HG03575 (cell line): ENCODE results near the gene ASB8.
A peak's percentile ranks its signal among the peaks of the same experiment; 100 is the strongest.
"Not testable (repeated sequence)": the region's sequence is repeated elsewhere in the genome, so short reads cannot be mapped to it uniquely, and the experiment has no call there.

Source experiments
- ATAC-seq: cut with Tn5 transposase; IDR thresholded peaks from one replicate; pipeline ENCODE4 v1.9.1; 2021; ENCODE audit not compliant: unreplicated experiment, insufficient number of reproducible peaks, low FRiP score; ENCODE audit errors: extremely low read depth

Gene ASB8

DNA sequence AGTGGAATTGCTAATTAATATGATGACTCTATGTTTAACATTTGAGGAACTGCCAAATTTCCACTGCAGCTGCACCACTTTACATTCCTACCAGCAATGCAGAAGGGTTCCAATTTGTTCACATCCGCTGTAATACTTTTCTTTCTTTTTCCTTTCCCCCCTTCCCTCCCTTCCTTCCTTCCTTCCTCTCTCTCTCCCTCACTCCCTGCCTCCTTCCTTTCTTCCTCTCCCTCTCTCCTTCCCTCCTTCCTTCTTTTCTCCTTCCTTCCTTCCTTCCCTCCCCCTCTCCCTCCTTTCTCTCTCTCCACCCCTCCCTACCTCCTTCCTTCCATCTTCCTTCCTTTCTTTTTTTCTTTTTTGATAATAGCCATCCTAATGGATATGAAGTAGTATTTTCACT, 41.4 kb downstream of the ASB8 start:
- ATAC-seq = no peak

DNA sequence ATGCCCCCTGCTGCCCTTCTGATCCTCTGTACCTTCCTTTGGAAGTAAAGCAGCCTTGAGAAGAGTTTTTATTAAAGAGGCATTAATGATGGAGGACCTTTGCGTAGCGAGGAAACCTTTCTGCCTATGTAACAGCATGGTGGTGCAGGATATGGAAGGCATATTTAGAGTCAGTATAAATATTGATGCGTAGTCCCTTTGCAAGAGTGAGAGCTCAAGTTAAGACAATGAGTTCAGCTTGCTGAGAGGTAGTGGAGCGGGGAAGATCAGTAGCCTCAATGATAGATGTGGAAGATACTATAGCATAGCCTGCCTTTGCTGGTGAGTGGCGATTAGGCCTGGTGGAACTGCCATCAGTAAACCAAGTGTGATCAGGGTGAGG, 46.0 kb downstream of the ASB8 start:
- ATAC-seq = not testable (repeated sequence)

DNA sequence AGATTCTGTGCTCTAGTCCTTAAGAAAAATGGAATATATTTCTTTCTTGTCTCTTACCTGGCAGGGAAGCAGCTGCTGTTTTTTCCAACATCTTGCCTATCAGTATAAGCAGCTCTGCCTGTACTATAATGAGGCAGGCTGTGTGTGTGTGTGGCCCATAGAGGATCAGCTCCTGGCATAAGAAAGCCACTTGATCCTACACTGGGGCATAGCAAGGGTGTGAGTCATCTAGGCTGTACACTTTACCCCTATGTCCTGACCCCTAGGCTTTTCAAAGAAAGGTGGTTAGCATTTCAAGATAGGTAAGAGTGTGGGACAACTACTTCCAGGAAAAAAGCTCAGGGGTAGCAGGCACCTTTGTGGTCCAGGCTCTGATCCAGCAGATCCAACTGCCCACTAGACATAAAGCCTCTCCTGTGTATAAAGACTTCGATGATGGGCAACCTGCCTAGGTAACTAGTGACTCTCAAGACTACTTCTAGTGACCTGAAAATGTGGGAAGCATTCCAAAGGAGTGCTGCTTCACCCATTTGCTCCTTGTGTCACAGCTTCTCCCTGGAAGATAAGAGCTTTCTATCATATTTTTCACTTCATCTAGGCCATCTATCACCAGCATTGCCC, 46.5 kb downstream of the ASB8 start:
- ATAC-seq = no peak

DNA sequence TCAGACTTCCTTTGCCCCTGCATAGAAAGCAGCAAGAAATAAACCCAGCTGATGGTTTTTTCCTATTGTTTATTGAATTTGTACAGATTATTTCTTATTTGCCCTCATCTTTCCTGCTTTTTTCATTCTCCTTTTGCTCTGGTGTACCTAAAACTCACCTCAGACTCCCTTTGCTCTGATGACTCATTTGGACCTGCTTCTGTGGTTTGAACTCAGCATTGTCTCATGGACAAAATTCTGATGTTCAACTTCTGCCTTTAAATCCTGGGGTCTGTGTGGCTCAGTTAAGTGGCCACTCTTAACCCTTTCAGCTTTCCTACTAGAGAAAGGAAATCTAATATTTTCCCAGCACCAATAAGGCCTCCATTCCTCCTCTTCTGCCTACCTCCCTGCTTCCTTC, 47.9 kb downstream of the ASB8 start:
- ATAC-seq = no peak

DNA sequence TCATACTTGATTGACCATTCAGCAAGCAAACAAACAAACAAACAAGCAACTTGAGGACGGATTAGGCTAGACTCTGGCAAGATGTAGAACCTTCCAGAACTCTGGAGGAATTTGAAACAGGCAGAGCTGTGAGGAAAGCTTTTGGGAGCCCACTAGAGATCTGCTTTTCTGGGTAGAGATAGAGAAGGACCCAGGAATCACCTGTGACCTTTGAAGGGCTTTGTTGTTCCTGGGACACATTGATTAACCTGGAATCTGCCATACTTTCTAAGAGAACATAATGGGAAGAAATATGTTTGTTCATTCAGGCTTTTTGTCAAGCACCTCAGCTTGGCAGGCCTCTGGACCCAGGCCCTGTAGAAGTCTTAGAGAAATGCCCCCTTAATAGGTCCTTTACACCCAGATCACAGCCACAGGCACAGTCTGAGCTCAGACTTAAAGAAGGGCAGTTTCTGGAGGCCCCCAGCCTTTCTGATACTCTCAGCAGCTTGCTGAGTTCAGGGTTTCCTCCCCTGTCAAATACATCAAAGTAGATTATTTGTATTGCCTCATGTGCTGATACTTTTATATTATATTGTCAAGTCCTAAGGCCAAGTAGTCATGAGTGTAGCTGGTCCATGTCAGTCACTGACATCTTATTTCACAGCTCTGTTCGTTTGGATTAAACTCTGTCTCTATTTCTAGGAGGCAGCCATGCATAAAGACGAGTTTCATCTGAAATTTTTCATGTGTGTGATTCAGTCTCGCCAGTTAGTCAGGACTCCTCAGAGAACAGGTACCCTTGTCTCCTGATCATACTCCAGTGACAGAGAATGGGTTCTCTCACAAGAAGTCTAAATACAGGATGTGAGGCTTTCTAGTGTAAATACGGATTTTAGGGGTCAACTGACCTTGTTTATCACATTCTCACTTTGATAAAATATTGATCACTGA, 50.4 kb downstream of the ASB8 start:
- no peak for ATAC-seq

DNA sequence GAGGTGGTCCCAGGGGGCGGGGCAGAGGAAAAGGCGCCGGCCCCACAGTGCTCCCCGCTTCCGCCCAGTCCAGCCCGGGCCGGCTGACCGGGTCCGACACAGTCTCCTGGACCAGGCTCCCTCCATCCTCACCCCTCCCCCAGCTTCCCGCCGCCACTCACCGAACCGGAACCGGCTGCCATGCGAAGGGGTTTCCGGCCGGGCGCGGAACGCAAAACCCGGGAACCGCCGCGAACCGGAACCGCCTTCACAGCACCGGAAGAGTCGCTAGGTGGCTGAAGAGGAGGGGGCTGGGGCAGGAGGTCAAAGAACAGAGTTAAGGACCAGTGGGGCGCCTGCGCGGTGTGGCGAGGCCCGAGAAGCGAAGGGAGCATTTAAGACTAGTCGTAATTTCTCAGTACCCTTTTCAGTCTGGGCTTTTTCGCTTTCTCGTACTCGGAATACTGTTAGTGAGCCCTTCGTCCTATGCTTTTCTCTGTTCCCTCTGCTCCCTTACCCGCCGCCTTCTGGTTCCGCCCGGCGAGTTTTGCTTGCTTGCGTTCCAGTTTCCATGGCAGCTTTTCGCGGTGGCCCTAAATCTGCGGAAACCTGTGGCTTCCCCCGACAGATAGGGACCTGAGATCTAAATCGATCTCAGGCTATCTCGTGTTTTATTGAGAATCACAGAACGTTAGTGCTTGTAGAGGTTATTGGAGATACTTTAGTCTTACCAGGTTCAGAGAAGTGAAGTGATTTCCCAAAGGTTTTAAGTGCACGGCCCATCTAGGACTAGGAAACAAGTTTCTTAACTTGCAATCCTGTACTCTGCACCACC, 51.2 kb downstream of the ASB8 start, which contains the start of gene SENP1:
Gene SENP1 (minus strand): TSS at position 213 of the 814 bp plus-strand sequence. CDS start 4,607 bp downstream, outside the sequence.
- peak; percentile 29 for ATAC-seq

DNA sequence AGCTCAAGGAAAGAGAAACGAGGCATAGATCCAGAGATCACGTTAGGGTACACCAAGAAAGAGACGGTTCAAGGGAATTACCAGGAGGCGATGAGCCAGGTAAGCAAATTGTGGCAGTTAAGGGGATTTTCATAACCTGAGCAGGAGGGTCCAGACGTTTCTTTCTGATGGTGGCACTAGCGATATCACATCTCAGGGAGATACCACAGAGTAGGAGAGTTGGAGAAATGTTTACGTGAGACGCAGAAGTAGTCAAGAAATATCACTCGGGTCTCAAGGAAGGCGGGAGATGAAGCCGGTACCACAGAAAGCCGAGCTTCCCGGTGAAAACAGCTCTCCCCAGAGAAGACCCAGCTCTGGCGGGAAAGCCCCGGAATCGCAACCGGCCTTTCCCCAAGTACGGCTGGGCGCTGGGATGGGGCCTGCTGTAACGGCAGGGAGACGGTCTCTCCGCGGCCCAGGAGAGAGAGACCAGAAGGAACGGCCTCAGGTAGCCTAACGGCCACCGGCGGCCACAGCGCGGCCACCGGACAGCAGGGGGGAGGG, 51.9 kb downstream of the ASB8 start:
- peak; percentile 17 for ATAC-seq

DNA sequence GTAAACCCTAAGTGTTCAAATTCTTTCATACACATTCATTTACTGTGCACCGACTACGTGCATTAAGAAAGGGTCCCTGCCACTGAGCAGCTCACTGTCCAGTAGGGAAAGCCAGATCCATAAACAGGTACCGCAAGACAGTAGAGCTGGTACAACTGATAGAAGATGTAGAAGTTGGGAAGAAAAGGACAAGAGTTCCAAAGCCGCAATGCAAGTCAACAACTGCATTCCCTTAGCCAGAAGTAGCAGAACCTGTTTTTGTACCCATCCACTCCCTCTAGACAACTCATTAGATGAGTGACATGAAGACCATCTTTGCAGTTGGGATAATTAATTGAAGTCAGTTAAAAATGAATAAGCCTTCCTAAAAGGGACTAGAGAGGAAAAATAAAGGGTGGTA, 52.8 kb downstream of the ASB8 start:
- ATAC-seq = no peak
